ENCODE data around the gene M1AP. TPM values are rescaled to one million over a fixed set of nuclear protein-coding genes. Genes with fewer than 3 reads are reported as not detected.

The M1AP gene
- total RNA-seq, 1 experiment from 2014 or later: not detected

DNA sequence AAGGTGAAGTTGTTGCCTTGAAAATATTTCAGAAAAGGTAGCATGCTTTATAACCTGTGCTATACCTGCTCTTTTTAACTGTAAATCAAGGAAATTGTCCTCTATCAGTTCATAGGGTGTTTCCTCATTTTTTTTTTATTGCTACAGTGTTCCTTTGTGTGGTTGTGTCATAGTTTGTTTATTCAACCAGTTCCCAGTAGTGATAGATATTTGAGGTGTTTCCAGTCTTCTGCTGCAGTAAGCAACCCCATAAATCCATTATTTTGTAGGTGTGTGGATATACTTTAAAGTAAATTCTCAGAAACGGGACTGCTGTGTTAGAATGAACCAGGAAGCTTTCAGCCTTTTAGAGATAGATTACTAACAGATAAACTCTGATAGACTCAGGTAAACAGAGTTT, 45.5 kb upstream of the M1AP start:
- H3K4me3 ChIP-seq (ENCODE audit: low read depth in 2 of 2, low read length in 2 of 2): no peak overlapping the region
- CTCF ChIA-PET: no interaction called here
- intact Hi-C loops (cut with micrococcal nuclease; ENCODE audit: unreplicated experiment): no loop called here
- no peaks in the 10 kb centered on the region for H3K36me3 ChIP-seq (ENCODE audit: control insufficient read depth, insufficient read depth, low read length)
- H3K27ac ChIP-seq (ENCODE audit: low read length): no peak overlapping the region
- in situ Hi-C loops (cut with HindIII; ENCODE audit: low pct_unique_long_range_greater_than_20kb, low sequenced_read_pairs): no loop called here
- H3K27me3 ChIP-seq (ENCODE audit: control insufficient read depth, insufficient read depth, low read length): peaks cover 5% of the 10 kb centered on the region; the same call in 1 of the 2 replicates
- no peaks in the 10 kb centered on the region for H3K9me3 ChIP-seq (ENCODE audit: control insufficient read depth, insufficient read depth, low read depth, low read length)
- BruUV-seq (replicated peaks): no TSS peak
- TF ChIP-seq SIN3A (IDR thresholded peaks at IDR 0.05; ENCODE audit: borderline replicate concordance, insufficient read depth, low read depth, low read length) (no peak), TCF7L2 (IDR thresholded peaks at IDR 0.05; ENCODE audit: low read depth, low read length) (no peak), POLR2AphosphoS5 (IDR thresholded peaks at IDR 0.05; ENCODE audit: low read depth, low read length) (no peak)
- TF ChIP-seq, protein P1, sequence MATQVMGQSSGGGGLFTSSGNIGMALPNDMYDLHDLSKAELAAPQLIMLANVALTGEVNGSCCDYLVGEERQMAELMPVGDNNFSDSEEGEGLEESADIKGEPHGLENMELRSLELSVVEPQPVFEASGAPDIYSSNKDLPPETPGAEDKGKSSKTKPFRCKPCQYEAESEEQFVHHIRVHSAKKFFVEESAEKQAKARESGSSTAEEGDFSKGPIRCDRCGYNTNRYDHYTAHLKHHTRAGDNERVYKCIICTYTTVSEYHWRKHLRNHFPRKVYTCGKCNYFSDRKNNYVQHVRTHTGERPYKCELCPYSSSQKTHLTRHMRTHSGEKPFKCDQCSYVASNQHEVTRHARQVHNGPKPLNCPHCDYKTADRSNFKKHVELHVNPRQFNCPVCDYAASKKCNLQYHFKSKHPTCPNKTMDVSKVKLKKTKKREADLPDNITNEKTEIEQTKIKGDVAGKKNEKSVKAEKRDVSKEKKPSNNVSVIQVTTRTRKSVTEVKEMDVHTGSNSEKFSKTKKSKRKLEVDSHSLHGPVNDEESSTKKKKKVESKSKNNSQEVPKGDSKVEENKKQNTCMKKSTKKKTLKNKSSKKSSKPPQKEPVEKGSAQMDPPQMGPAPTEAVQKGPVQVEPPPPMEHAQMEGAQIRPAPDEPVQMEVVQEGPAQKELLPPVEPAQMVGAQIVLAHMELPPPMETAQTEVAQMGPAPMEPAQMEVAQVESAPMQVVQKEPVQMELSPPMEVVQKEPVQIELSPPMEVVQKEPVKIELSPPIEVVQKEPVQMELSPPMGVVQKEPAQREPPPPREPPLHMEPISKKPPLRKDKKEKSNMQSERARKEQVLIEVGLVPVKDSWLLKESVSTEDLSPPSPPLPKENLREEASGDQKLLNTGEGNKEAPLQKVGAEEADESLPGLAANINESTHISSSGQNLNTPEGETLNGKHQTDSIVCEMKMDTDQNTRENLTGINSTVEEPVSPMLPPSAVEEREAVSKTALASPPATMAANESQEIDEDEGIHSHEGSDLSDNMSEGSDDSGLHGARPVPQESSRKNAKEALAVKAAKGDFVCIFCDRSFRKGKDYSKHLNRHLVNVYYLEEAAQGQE (IDR thresholded peaks at IDR 0.05; ENCODE audit: insufficient read depth in 1 of 2, low read depth in 2 of 2, low read length in 1 of 2): no peak
- TF ChIP-seq, protein P2, sequence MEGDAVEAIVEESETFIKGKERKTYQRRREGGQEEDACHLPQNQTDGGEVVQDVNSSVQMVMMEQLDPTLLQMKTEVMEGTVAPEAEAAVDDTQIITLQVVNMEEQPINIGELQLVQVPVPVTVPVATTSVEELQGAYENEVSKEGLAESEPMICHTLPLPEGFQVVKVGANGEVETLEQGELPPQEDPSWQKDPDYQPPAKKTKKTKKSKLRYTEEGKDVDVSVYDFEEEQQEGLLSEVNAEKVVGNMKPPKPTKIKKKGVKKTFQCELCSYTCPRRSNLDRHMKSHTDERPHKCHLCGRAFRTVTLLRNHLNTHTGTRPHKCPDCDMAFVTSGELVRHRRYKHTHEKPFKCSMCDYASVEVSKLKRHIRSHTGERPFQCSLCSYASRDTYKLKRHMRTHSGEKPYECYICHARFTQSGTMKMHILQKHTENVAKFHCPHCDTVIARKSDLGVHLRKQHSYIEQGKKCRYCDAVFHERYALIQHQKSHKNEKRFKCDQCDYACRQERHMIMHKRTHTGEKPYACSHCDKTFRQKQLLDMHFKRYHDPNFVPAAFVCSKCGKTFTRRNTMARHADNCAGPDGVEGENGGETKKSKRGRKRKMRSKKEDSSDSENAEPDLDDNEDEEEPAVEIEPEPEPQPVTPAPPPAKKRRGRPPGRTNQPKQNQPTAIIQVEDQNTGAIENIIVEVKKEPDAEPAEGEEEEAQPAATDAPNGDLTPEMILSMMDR (IDR thresholded peaks at IDR 0.05): no peak
- POLR2A ChIA-PET: no interaction called here
- no peak for ATAC-seq
- no peaks in the 10 kb centered on the region for H3K4me1 ChIP-seq (ENCODE audit: control insufficient read depth, insufficient read depth, low read length)
- no peak for DNase-seq (ENCODE audit: low read depth, low spot score)

DNA sequence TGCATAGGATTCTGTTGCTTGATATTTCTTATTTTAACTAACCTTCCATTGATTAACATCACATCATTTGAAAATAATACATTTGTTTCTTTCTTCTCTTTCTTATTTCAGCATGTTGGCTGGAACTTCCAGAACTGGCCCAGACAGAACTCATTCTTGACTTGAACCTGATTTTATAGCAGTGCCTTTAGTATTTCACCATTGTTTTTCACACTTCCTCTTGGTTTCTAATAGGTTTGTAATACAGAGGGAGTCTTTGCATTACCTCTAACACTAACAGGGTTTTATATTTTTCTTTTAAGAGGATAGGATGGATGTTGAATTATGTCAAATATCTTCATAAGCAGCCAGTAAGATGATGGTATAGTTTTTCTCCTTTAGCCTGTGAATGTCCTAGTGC, 45.1 kb upstream of the M1AP start:
- DNase-seq (ENCODE audit: low read depth, low spot score) (no peak), ATAC-seq (no peak)
- Histone ChIP-seq H3K27me3 (ENCODE audit: control insufficient read depth, insufficient read depth, low read length) (peaks cover 5% of the 10 kb centered on the region; the same call in 1 of the 2 replicates), H3K27ac (ENCODE audit: low read length) (no peak overlapping the region), H3K4me3 (ENCODE audit: low read depth in 2 of 2, low read length in 2 of 2) (no peak overlapping the region), H3K9me3 (ENCODE audit: control insufficient read depth, insufficient read depth, low read depth, low read length) (no peaks in the 10 kb centered on the region), H3K4me1 (ENCODE audit: control insufficient read depth, insufficient read depth, low read length) (no peaks in the 10 kb centered on the region), H3K36me3 (ENCODE audit: control insufficient read depth, insufficient read depth, low read length) (no peaks in the 10 kb centered on the region)
- ChIA-PET POLR2A (no interaction called here), CTCF (no interaction called here)
- intact Hi-C loops (cut with micrococcal nuclease; ENCODE audit: unreplicated experiment): no loop called here
- BruUV-seq (replicated peaks): no TSS peak
- in situ Hi-C loops (cut with HindIII; ENCODE audit: low pct_unique_long_range_greater_than_20kb, low sequenced_read_pairs): no loop called here
- TF ChIP-seq, protein P2 (IDR thresholded peaks at IDR 0.05): no peak
- TF ChIP-seq POLR2AphosphoS5 (IDR thresholded peaks at IDR 0.05; ENCODE audit: low read depth, low read length) (no peak), SIN3A (IDR thresholded peaks at IDR 0.05; ENCODE audit: borderline replicate concordance, insufficient read depth, low read depth, low read length) (no peak), TCF7L2 (IDR thresholded peaks at IDR 0.05; ENCODE audit: low read depth, low read length) (no peak)
- TF ChIP-seq, protein P1 (IDR thresholded peaks at IDR 0.05; ENCODE audit: insufficient read depth in 1 of 2, low read depth in 2 of 2, low read length in 1 of 2): no peak

Data from Panc1 (cell line).